DOHH2 (cell line): ENCODE measurements around the gene NSMCE3.
"Not testable (repeated sequence)": the region's sequence is repeated elsewhere in the genome, so short reads cannot be mapped to it uniquely, and the experiment has no call there.

ENCODE experiments used
- H3F3A ChIP-seq: fragments of 200-600 bp; sonication (generic), shearing (Covaris generic); 2 replicates; pipeline ENCODE4 v1.6.0; 2016; ENCODE audit warnings: antibody characterized with exemption, mild to moderate bottlenecking; ENCODE audit not compliant: control insufficient read depth, insufficient read depth
- H3K27ac ChIP-seq: fragments of 200-600 bp; sonication (generic); 2 replicates; pipeline ENCODE4 v1.5.1; 2014; ENCODE audit warnings: low read depth, mild to moderate bottlenecking, low read length, moderate library complexity
- H3K27me3 ChIP-seq: fragments of 200-600 bp; sonication (generic); 2 replicates; pipeline ENCODE4 v1.6.1; 2014; ENCODE audit warnings: mild to moderate bottlenecking, low read length, mixed read lengths; ENCODE audit not compliant: control insufficient read depth
- H3K36me3 ChIP-seq: fragments of 200-600 bp; sonication (generic); 2 replicates; pipeline ENCODE4 v1.6.1; 2014; ENCODE audit warnings: mild to moderate bottlenecking, low read length, moderate library complexity, mixed read lengths; ENCODE audit not compliant: control insufficient read depth
- H3K4me1 ChIP-seq: fragments of 200-600 bp; sonication (generic); 2 replicates; pipeline ENCODE4 v1.6.1; 2014; ENCODE audit warnings: mild to moderate bottlenecking, low read length, mixed read lengths; ENCODE audit not compliant: control insufficient read depth
- H3K4me2 ChIP-seq: fragments of 200-600 bp; sonication (generic); 2 replicates; pipeline ENCODE4 v1.6.0; 2014; ENCODE audit warnings: mild to moderate bottlenecking, low read length, moderate library complexity
- H3K4me3 ChIP-seq: fragments of 200-600 bp; sonication (generic); 2 replicates; pipeline ENCODE4 v1.5.1; 2014; ENCODE audit warnings: mild to moderate bottlenecking, low read length, mixed read lengths
- H3K79me2 ChIP-seq: fragments of 200-600 bp; sonication (generic); 2 replicates; pipeline ENCODE4 v1.6.1; 2014; ENCODE audit warnings: mild to moderate bottlenecking, low read length, mixed read lengths; ENCODE audit not compliant: control insufficient read depth
- H3K9me2 ChIP-seq: fragments of 200-600 bp; sonication (generic); replicated peaks from 2 replicates; pipeline ENCODE4 v1.6.1; 2014; ENCODE audit warnings: mild to moderate bottlenecking, low read length, mixed read lengths; ENCODE audit not compliant: control insufficient read depth
- H3K9me3 ChIP-seq: fragments of 200-600 bp; sonication (generic); 2 replicates; pipeline ENCODE4 v1.6.1; 2014; ENCODE audit warnings: antibody characterized with exemption, low read length, mixed read lengths; ENCODE audit not compliant: control insufficient read depth, insufficient read depth
- H4K20me1 ChIP-seq: fragments of 200-600 bp; sonication (generic); 2 replicates; pipeline ENCODE4 v1.6.0; 2014; ENCODE audit warnings: low read depth, mild to moderate bottlenecking, antibody characterized with exemption, low read length, moderate library complexity; ENCODE audit not compliant: control insufficient read depth, insufficient read depth
- EZH2phosphoT487 ChIP-seq: fragments of 200-600 bp; sonication (generic); IDR thresholded peaks from 2 replicates; pipeline ENCODE4 v1.6.1; 2017; ENCODE audit warnings: borderline replicate concordance, mild to moderate bottlenecking, antibody characterized with exemption, low read length, moderate library complexity, mixed read lengths
- TF ChIP-seq, protein P1 (sequence below): fragments of 200-600 bp; sonication (generic); IDR thresholded peaks from one replicate; pipeline ENCODE4 v1.5.1; 2014; ENCODE audit warnings: antibody characterized with exemption, mild to moderate bottlenecking, low read depth, low read length; ENCODE audit not compliant: poor library complexity, severe bottlenecking

Gene NSMCE3

DNA sequence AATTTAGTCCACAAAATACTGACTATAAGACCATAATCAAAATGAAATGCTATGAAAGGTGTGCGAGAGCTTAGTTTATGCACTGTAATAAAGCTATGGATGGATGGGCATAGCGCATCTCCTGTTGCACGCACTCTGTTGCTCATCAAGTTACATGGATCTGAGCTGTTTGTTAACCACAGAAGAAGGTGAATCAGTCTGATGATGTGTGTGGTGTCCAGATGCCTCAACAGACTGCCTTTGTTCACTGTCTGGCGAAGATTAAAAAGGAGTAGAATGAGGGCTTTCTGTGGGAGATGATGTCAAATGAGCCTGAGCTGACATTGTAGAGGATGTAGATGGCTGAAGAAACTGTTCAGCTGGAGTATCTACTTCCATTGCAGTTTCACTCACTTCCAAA, 36.1 kb downstream of the NSMCE3 start:
- Histone ChIP-seq H3K79me2 (no peaks in the 10 kb centered on the region), H3K4me1 (no peaks in the 10 kb centered on the region), H4K20me1 (no peaks in the 10 kb centered on the region), H3K9me3 (no peaks in the 10 kb centered on the region; the same call in 1 of the 2 replicates), H3K4me3 (no peak overlapping the region), H3K27me3 (peaks cover 7% of the 10 kb centered on the region), H3K9me2 (no peaks in the 10 kb centered on the region), H3F3A (no peaks in the 10 kb centered on the region), H3K27ac (no peak overlapping the region), H3K36me3 (no peaks in the 10 kb centered on the region), H3K4me2 (no peak overlapping the region)
- TF ChIP-seq EZH2phosphoT487 = no peak
- TF ChIP-seq, protein P1, sequence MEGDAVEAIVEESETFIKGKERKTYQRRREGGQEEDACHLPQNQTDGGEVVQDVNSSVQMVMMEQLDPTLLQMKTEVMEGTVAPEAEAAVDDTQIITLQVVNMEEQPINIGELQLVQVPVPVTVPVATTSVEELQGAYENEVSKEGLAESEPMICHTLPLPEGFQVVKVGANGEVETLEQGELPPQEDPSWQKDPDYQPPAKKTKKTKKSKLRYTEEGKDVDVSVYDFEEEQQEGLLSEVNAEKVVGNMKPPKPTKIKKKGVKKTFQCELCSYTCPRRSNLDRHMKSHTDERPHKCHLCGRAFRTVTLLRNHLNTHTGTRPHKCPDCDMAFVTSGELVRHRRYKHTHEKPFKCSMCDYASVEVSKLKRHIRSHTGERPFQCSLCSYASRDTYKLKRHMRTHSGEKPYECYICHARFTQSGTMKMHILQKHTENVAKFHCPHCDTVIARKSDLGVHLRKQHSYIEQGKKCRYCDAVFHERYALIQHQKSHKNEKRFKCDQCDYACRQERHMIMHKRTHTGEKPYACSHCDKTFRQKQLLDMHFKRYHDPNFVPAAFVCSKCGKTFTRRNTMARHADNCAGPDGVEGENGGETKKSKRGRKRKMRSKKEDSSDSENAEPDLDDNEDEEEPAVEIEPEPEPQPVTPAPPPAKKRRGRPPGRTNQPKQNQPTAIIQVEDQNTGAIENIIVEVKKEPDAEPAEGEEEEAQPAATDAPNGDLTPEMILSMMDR = no peak

DNA sequence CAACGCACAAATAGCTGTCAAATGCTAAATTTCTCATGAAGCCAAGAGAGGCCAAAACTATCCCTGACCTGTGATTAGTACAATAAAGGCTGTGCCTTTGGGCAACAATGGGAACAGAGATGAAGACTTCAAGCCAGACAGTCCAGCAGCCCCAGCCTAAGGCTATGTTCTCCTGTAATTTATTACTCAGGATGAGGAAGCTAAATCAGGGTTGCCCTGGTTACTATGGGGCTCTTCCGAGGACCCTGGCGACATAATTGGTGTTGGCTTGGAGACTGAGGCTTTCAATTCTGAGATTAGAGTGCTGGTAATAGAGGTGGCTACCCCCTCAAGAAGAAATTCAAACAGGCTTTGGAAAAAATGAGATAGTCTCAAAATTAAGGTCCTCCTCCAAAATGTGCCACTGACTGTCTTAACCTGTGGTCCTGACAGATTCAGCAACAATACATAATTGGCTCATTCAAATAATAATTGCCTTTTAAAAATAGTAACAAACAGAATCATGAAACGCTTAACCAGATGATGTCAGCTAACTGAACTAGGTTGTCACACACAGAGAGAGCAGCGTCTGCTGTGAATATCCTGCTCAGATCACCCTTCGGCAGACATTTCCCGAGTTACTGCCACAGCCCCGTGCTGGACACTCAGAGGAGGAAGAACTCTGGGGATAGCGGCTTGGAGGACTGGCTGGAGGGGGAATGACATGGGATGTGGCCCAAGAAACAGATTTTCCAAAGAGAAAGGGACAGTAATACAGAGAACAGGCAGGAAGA, 43.0 kb downstream of the NSMCE3 start:
- TF ChIP-seq, protein P1 = no peak
- TF ChIP-seq EZH2phosphoT487 = no peak
- H3K27ac ChIP-seq = no peak overlapping the region
- H3K27me3 ChIP-seq = peaks cover 7% of the 10 kb centered on the region

GRCh38 chr15:29225534-29226234, 43.9 kb downstream of the NSMCE3 start:
- H4K20me1 ChIP-seq = no peaks in the 10 kb centered on the region
- H3K9me2 ChIP-seq = no peaks in the 10 kb centered on the region
- no peak overlapping the region for H3K27ac ChIP-seq
- no peak overlapping the region for H3K4me3 ChIP-seq
- no peaks in the 10 kb centered on the region for H3K79me2 ChIP-seq
- H3K36me3 ChIP-seq = no peaks in the 10 kb centered on the region
- no peak overlapping the region for H3K4me2 ChIP-seq
- TF ChIP-seq, protein P1 = no peak
- no peak for TF ChIP-seq EZH2phosphoT487
- peaks cover 7% of the 10 kb centered on the region for H3K27me3 ChIP-seq
- H3K4me1 ChIP-seq = no peaks in the 10 kb centered on the region
- H3K9me3 ChIP-seq = peaks cover 10% of the 10 kb centered on the region
- no peaks in the 10 kb centered on the region for H3F3A ChIP-seq

More for the DNA sequence above, 43.0 kb downstream of the NSMCE3 start:
- no peaks in the 10 kb centered on the region for H3K9me2 ChIP-seq
- H4K20me1 ChIP-seq = no peaks in the 10 kb centered on the region
- H3K4me3 ChIP-seq = no peak overlapping the region
- H3K79me2 ChIP-seq = no peaks in the 10 kb centered on the region
- H3K4me1 ChIP-seq = no peaks in the 10 kb centered on the region
- no peaks in the 10 kb centered on the region for H3F3A ChIP-seq
- peaks cover 10% of the 10 kb centered on the region for H3K9me3 ChIP-seq
- H3K4me2 ChIP-seq = no peak overlapping the region
- no peaks in the 10 kb centered on the region for H3K36me3 ChIP-seq

DNA sequence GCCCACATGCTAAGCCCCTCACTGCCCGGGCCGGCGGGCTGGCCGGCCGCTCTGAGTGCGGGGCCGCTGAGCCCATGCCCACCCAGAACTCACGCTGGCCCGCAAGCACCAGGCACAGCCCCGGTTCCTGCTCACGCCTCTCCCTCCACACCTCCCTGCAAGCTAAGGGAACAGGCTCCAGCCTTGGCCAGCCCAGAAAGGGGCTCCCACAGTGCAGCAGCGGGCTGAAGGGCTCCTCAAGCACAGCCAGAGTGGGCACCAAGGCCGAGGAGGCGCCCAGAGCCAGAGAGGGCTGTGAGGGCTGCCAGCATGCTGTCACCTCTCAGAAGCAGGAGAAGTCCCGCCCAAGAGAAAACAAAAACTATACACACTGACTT, 44.6 kb downstream of the NSMCE3 start:
- H3K27ac ChIP-seq, H3K9me2 ChIP-seq, H3K4me3 ChIP-seq, H3F3A ChIP-seq, H3K27me3 ChIP-seq, H3K4me2 ChIP-seq, H3K4me1 ChIP-seq, H3K36me3 ChIP-seq, H4K20me1 ChIP-seq, H3K79me2 ChIP-seq: not testable (repeated sequence)
- peaks cover 10% of the 10 kb centered on the region for H3K9me3 ChIP-seq

DNA sequence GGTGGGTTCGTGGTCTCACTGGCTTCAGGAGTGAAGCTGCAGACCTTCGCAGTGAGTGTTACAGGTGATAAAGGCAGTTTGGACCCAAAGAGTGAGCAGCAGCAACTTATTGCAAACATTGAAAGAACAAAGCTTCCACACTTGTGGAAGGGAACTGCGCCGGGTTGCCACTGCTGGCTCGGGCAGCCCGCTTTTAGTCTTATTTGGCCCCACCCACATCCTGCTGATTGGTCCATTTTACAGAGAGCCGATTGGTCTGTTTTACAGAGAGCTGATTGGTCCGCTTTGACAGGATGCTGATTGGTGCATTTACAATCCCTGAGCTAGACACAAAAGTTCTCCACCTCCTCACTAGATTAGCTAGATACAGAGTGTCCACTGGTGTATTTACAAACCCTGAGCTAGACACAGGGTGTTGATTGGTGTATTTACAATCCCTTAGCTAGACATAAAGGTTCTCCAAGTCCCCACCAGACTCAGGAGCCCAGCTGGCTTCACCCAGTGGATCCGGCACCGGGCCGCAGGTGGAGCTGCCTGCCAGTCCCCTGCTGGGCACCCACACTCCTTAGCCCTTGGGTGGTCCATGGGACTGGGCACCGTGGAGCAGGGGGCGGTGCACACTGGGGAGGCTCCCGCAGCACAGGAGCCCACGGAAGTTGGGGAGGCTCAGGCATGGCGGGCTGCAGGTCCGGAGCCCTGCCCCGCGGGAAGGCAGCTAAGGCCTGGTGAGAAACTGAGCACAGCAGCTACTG, 45.2 kb downstream of the NSMCE3 start:
- H3K79me2 ChIP-seq, H3K9me2 ChIP-seq, H3K4me2 ChIP-seq, H3K27me3 ChIP-seq, H3K27ac ChIP-seq, H3K4me3 ChIP-seq, H3K36me3 ChIP-seq, H4K20me1 ChIP-seq, H3F3A ChIP-seq, H3K4me1 ChIP-seq: not testable (repeated sequence)
- peaks cover 10% of the 10 kb centered on the region for H3K9me3 ChIP-seq
